H9 (cell line): ENCODE measurements around the gene ABCC3. TPM values are rescaled to one million over a fixed set of nuclear protein-coding genes. Genes with fewer than 3 reads are reported as not detected.

ENCODE experiments used
- DNase-seq: peaks from one replicate; pipeline ENCODE4 v3.0.0-alpha.2; 2017
- H2AFZ ChIP-seq: one replicate; pipeline ENCODE4 v1.6.1; 2013; ENCODE audit warnings: mild to moderate bottlenecking, low read length, control low read depth, moderate library complexity
- H2AK5ac ChIP-seq: 2 replicates; pipeline ENCODE4 v1.6.1; 2013; ENCODE audit warnings: low read length, control low read depth, mixed read lengths; ENCODE audit not compliant: insufficient read length
- H2BK120ac ChIP-seq: one replicate; pipeline ENCODE4 v1.6.1; 2013; ENCODE audit warnings: low read depth, mild to moderate bottlenecking, low read length, control low read depth, inconsistent platforms; ENCODE audit not compliant: poor library complexity, severe bottlenecking
- H2BK12ac ChIP-seq: 2 replicates; pipeline ENCODE4 v1.6.1; 2013; ENCODE audit warnings: low read length, control low read depth, mixed read lengths, low read depth; ENCODE audit not compliant: insufficient read length
- H2BK15ac ChIP-seq: 2 replicates; pipeline ENCODE4 v1.6.1; 2013; ENCODE audit warnings: low read depth, low read length, control low read depth
- H2BK20ac ChIP-seq: one replicate; pipeline ENCODE4 v1.6.1; 2013; ENCODE audit warnings: low read depth, mild to moderate bottlenecking, low read length, control low read depth, inconsistent platforms; ENCODE audit not compliant: poor library complexity, severe bottlenecking
- H2BK5ac ChIP-seq: 2 replicates; pipeline ENCODE4 v1.6.1; 2013; ENCODE audit warnings: low read length, control low read depth, mixed read lengths; ENCODE audit not compliant: insufficient read length
- H3K14ac ChIP-seq: 2 replicates; pipeline ENCODE4 v1.6.1; 2013; ENCODE audit warnings: low read length, control low read depth; ENCODE audit not compliant: insufficient read depth
- H3K18ac ChIP-seq: 2 replicates; pipeline ENCODE4 v1.6.1; 2013; ENCODE audit warnings: low read depth, mild to moderate bottlenecking, mixed read lengths, low read length, control low read depth; ENCODE audit not compliant: insufficient read length
- H3K23ac ChIP-seq: 2 replicates; pipeline ENCODE4 v1.6.1; 2013; ENCODE audit warnings: low read length, control low read depth, mixed read lengths, low read depth; ENCODE audit not compliant: insufficient read length
- H3K23me2 ChIP-seq: 2 replicates; pipeline ENCODE4 v1.6.1; 2013; ENCODE audit warnings: low read depth, mild to moderate bottlenecking, mixed read lengths, low read length, control low read depth; ENCODE audit not compliant: insufficient read length, poor library complexity, severe bottlenecking
- H3K27ac ChIP-seq: 2 replicates; pipeline ENCODE4 v1.5.1; 2013; ENCODE audit warnings: low read length, control low read depth, mixed read lengths, low read depth; ENCODE audit not compliant: insufficient read length
- H3K27me3 ChIP-seq: 2 replicates; pipeline ENCODE4 v1.6.1; 2013; ENCODE audit warnings: low read length, control low read depth, inconsistent platforms; ENCODE audit not compliant: insufficient read depth
- H3K4ac ChIP-seq: 2 replicates; pipeline ENCODE4 v1.6.1; 2013; ENCODE audit warnings: low read depth, mild to moderate bottlenecking, control low read depth, inconsistent platforms, low read length, moderate library complexity
- H3K4me1 ChIP-seq: 2 replicates; pipeline ENCODE4 v1.6.1; 2013; ENCODE audit warnings: low read length, control low read depth, inconsistent platforms; ENCODE audit not compliant: insufficient read depth
- H3K4me2 ChIP-seq: 2 replicates; pipeline ENCODE4 v1.6.1; 2013; ENCODE audit warnings: low read length, control low read depth, mixed read lengths; ENCODE audit not compliant: insufficient read length, insufficient read depth
- H3K56ac ChIP-seq: 2 replicates; pipeline ENCODE4 v1.6.1; 2013; ENCODE audit warnings: low read depth, mild to moderate bottlenecking, mixed read lengths, low read length, control low read depth; ENCODE audit not compliant: insufficient read length
- H3K79me1 ChIP-seq: 2 replicates; pipeline ENCODE4 v1.6.1; 2013; ENCODE audit warnings: low read depth, mild to moderate bottlenecking, moderate library complexity, low read length, control low read depth, inconsistent platforms; ENCODE audit not compliant: insufficient read depth, poor library complexity, severe bottlenecking
- H3K79me2 ChIP-seq: 2 replicates; pipeline ENCODE4 v1.6.1; 2013; ENCODE audit warnings: low read length, control low read depth, inconsistent platforms; ENCODE audit not compliant: insufficient read depth
- H3K9ac ChIP-seq: 2 replicates; pipeline ENCODE4 v1.6.1; 2013; ENCODE audit warnings: low read length, control low read depth, mixed read lengths; ENCODE audit not compliant: insufficient read length; ENCODE audit errors: extremely low read depth
- H3K9me3 ChIP-seq: one replicate; pipeline ENCODE4 v1.6.1; 2013; ENCODE audit warnings: low read depth, low read length, inconsistent platforms; ENCODE audit not compliant: control insufficient read depth
- H3T11ph ChIP-seq: one replicate; pipeline ENCODE4 v1.6.1; 2013; ENCODE audit warnings: mild to moderate bottlenecking, low read length, control low read depth, inconsistent platforms
- H4K20me1 ChIP-seq: one replicate; pipeline ENCODE4 v1.6.1; 2013; ENCODE audit not compliant: control insufficient read depth, insufficient read length, insufficient read depth
- H4K5ac ChIP-seq: 2 replicates; pipeline ENCODE4 v1.6.1; 2013; ENCODE audit warnings: low read depth, mild to moderate bottlenecking, mixed read lengths, low read length, control low read depth; ENCODE audit not compliant: insufficient read length
- H4K8ac ChIP-seq: replicated peaks from 2 replicates; pipeline ENCODE4 v1.6.1; 2013; ENCODE audit warnings: low read length, control low read depth, mixed read lengths, low read depth; ENCODE audit not compliant: insufficient read length
- H4K91ac ChIP-seq: 2 replicates; pipeline ENCODE4 v1.6.1; 2013; ENCODE audit warnings: low read depth, mild to moderate bottlenecking, moderate library complexity, mixed read lengths, low read length, control low read depth; ENCODE audit not compliant: insufficient read length
- H3K27ac Mint-ChIP-seq, 3 experiments: 2 replicates in 2 of 3; 3 replicates in 1 of 3; pipeline ENCODE4 v1.8.0; 2020 to 2021; ENCODE audit warnings: mixed read lengths in 3 of 3, mild to moderate bottlenecking in 1 of 3, moderate library complexity in 1 of 3
- H3K27me3 Mint-ChIP-seq: 2 replicates; pipeline ENCODE4 v1.8.0; 2021; ENCODE audit warnings: low read depth, mild to moderate bottlenecking, moderate library complexity, mixed read lengths
- H3K36me3 Mint-ChIP-seq, 3 experiments: 2 replicates in 2 of 3; 3 replicates in 1 of 3; pipeline ENCODE4 v1.8.0; 2020 to 2021; ENCODE audit warnings: low read depth in 3 of 3, mixed read lengths in 3 of 3; ENCODE audit not compliant: insufficient read depth in 1 of 3
- H3K4me1 Mint-ChIP-seq, 2 experiments: 2 replicates each; pipeline ENCODE4 v1.8.0; 2020; ENCODE audit warnings: mixed read lengths in 2 of 2
- H3K4me3 Mint-ChIP-seq, 2 experiments: 2 replicates in 1 of 2; 3 replicates in 1 of 2; pipeline ENCODE4 v1.8.0; 2020 to 2021; ENCODE audit warnings: mild to moderate bottlenecking in 2 of 2, mixed read lengths in 2 of 2, moderate library complexity in 1 of 2
- H3K9me3 Mint-ChIP-seq, 2 experiments: 2 replicates in 1 of 2; 3 replicates in 1 of 2; pipeline ENCODE4 v1.8.0; 2020; ENCODE audit warnings: mild to moderate bottlenecking in 2 of 2, mixed read lengths in 2 of 2, moderate library complexity in 1 of 2
- CTCF ChIP-seq: fragments of 200-600 bp; sonication (generic); conservative IDR thresholded peaks from 3 replicates; pipeline ENCODE4 v1.8.0; 2021; ENCODE audit warnings: antibody characterized with exemption, mild to moderate bottlenecking
- WGBS: extraction: QIAGEN DNeasy Blood & Tissue Kit; methylation state at CpG from one replicate; pipeline ENCODE4 v1.1.7; 2013; ENCODE audit warnings: missing lambda C conversion rate, low lambda C conversion rate, mixed read lengths; ENCODE audit not compliant: insufficient read length; ENCODE audit errors: extremely low coverage; 5-methylcytosine and 5-hydroxymethylcytosine counted together
- total RNA-seq: library from RNA; stranded (reverse); gene quantifications from 2 replicates; pipeline ENCODE4 v1.2.1, GENCODE V29; 2021

ABCC3 gene
- total RNA-seq, 1 experiment from 2014 or later: 0.31 TPM

- peaks cover 24 to 55% of the 10 kb centered on the region in 2 experiments for H3K4me1 Mint-ChIP-seq
These were observed 13.8 kb upstream of the ABCC3 start for GRCh38 chr17:50620858-50621257.

More at GRCh38 chr17:50620858-50621257, 13.8 kb upstream of the ABCC3 start:
- H3K23me2 ChIP-seq: no peaks in the 10 kb centered on the region
- Mint-ChIP-seq H3K4me3 (no peak overlapping the region), H3K36me3 (no peaks in the 10 kb centered on the region), H3K27ac (no peak overlapping the region; a peak in 1 of 7 replicates), H3K27me3 (peaks cover 8% of the 10 kb centered on the region), H3K9me3 (no peaks in the 10 kb centered on the region)
- peak; percentile 80 for DNase-seq
- H3K14ac ChIP-seq: no peak overlapping the region
- no peak overlapping the region for H2BK12ac ChIP-seq
- no peak overlapping the region for H3K56ac ChIP-seq
- peak; percentile 70 for TF ChIP-seq CTCF
- H3K4ac ChIP-seq: no peak overlapping the region
- no peak overlapping the region for H3K27ac ChIP-seq
- H2AFZ ChIP-seq: no peak overlapping the region
- no peaks in the 10 kb centered on the region for H3K27me3 ChIP-seq
- no peak overlapping the region for H4K5ac ChIP-seq
- no peak overlapping the region for H4K91ac ChIP-seq
- H2BK5ac ChIP-seq: no peak overlapping the region
- H2BK120ac ChIP-seq: no peak overlapping the region
- no peak overlapping the region for H2AK5ac ChIP-seq
- no peak overlapping the region for H4K8ac ChIP-seq
- H3K9ac ChIP-seq: no peak overlapping the region
- no peaks in the 10 kb centered on the region for H3K4me1 ChIP-seq
- H4K20me1 ChIP-seq: no peaks in the 10 kb centered on the region
- no peaks in the 10 kb centered on the region for H3K79me2 ChIP-seq
- no peak overlapping the region for H3K23ac ChIP-seq
- no peak overlapping the region for H3K4me2 ChIP-seq
- H3K18ac ChIP-seq: no peak overlapping the region
- no peak overlapping the region for H2BK20ac ChIP-seq
- no peaks in the 10 kb centered on the region for H3K79me1 ChIP-seq
- H2BK15ac ChIP-seq: no peak overlapping the region
- no peaks in the 10 kb centered on the region for H3K9me3 ChIP-seq
- no CpG with 5 or more reads among the region's 17 CpGs for WGBS
- H3T11ph ChIP-seq: no peak overlapping the region
